Measurements from ENCODE around the gene FN3KRP. TPM values are rescaled to one million over a fixed set of nuclear protein-coding genes. Genes with fewer than 3 reads are reported as not detected.

The FN3KRP gene
- total RNA-seq, 2 donors from 2014 or later, result 9.8 to 15.6 TPM

DNA sequence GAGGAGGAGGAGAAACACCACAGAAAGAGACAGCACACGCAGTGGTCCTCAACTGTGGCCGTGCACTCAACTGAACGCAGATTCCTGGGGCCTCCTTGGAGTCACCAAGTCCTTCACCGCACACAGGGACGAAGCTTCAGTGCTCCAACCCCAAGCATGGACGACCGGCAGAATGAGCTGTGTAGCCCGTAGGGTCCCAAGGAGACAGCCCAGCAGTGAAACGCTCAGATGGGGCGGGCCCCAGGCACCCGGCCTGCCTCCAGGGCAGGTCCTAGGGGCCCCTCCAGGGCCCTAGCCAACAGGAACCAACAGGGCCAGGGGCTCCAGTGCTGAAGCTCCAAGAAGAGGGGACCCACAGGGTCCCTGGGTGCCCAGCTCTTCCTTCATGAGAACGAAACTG, 31.2 kb upstream of the FN3KRP start:
- ATAC-seq (ENCODE audit: insufficient number of reproducible peaks, low FRiP score, low read depth), result no peak
- TF ChIP-seq, protein P1, sequence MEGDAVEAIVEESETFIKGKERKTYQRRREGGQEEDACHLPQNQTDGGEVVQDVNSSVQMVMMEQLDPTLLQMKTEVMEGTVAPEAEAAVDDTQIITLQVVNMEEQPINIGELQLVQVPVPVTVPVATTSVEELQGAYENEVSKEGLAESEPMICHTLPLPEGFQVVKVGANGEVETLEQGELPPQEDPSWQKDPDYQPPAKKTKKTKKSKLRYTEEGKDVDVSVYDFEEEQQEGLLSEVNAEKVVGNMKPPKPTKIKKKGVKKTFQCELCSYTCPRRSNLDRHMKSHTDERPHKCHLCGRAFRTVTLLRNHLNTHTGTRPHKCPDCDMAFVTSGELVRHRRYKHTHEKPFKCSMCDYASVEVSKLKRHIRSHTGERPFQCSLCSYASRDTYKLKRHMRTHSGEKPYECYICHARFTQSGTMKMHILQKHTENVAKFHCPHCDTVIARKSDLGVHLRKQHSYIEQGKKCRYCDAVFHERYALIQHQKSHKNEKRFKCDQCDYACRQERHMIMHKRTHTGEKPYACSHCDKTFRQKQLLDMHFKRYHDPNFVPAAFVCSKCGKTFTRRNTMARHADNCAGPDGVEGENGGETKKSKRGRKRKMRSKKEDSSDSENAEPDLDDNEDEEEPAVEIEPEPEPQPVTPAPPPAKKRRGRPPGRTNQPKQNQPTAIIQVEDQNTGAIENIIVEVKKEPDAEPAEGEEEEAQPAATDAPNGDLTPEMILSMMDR (IDR thresholded peaks at IDR 0.05), result no peak
- no peaks in the 10 kb centered on the region for H3K4me1 ChIP-seq (ENCODE audit: control insufficient read depth in 1 of 2, low read depth in 2 of 2)
- no peak for DNase-seq (ENCODE audit: low spot score)
- no peaks in the 10 kb centered on the region for H3K27me3 ChIP-seq (replicated peaks; ENCODE audit: insufficient read depth)
- H3K4me3 ChIP-seq, result no peak overlapping the region
- H3K27ac ChIP-seq, result no peak overlapping the region
- peaks cover 3% of the 10 kb centered on the region for H3K9me3 ChIP-seq
- H3K36me3 ChIP-seq, result no peaks in the 10 kb centered on the region

DNA sequence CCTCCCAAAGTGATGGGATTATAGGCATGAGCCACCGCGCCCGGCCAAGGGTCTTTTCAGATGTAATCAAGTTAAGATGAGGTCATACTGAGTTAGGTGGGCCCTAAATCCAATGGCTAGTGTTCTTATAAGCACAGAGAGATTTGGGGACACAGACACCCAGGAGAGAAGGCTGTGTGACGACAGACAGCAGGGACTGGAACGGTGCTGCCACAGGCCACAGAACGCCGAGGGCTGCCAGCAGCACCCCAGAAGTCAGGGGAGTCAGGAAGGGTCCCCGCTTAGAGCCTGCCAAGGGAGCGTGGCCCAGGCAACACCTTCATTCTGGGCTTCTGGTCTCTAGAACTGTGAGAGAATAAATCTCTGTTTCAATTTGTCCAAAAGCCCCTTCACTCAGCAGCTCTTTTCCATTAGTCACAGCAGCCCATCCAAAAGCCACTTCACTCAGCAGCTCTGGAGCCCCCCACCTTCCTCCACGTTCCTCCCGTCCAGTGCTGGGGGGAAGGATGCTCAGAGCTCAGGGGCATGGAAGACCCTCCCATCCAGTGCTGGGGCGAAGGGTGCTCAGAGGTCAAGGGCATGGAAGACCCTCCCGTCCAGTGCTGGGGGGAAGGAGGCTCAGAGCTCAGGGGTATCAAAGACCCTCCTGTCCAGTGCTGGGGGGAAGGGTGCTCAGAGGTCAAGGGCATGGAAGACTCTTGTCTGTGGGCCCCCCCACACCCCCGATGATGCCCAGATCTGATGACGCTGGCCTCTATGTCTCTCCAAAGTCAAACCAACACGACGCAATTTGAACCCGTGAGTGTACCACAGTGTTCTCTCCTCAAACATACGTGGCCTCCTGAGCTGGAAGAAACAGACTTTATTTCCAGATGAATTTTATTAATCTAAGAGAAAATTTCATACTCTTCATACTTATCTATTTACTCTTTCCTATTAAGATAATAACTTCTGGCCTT, 29.9 kb upstream of the FN3KRP start:
- Histone ChIP-seq H3K36me3 (no peaks in the 10 kb centered on the region), H3K27me3 (replicated peaks; ENCODE audit: insufficient read depth) (no peaks in the 10 kb centered on the region), H3K27ac (no peak overlapping the region), H3K9me3 (no peaks in the 10 kb centered on the region), H3K4me3 (no peak overlapping the region), H3K4me1 (ENCODE audit: control insufficient read depth in 1 of 2, low read depth in 2 of 2) (no peaks in the 10 kb centered on the region)
- TF ChIP-seq, protein P1 (IDR thresholded peaks at IDR 0.05), result no peak
- ATAC-seq (ENCODE audit: insufficient number of reproducible peaks, low FRiP score, low read depth), result no peak
- no peak for DNase-seq (ENCODE audit: low spot score)

DNA sequence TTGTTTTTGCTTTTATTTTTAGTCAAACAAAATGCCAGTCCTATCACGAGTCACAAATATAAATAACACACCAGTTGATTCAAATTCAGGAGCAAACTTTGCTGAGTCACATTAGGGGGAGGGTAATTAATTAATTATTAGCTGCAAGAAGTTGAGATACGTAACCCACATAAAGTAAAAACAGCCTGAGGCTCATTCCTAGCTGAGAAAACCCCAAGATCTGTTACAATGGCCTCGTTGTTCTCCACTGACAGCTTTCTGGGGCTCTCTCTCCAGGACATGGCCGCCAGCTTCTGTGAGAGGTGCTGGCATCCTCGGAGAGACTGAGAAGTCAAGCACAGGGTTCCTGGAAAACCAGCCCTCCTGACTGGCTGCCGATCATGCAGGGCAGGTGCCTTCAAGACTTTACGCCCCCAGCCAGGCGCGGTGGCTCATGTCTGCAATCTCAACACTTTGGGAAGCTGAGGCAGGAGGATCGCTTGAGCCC, 29.1 kb upstream of the FN3KRP start:
- ATAC-seq (ENCODE audit: insufficient number of reproducible peaks, low FRiP score, low read depth), result no peak

DNA sequence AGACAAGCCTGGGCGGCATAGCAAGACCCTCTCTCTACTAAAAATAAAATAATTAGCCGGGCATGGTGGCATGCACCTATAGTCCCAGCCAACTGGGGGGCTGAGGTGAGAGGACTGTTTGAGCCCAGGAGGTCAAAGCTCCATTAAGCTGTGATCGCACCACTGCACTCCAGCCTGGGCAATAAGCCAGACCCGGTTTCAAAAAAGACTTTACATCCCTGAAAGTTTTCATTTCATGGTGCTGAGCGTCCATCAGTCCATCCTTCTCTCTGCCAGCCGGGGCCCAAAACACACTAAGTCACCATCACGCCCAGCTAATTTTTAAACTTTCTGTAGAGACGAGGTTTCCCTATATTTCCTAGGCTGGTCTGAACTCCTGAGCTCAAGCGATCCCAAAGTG, 28.6 kb upstream of the FN3KRP start:
- Histone ChIP-seq H3K9me3 (no peaks in the 10 kb centered on the region), H3K36me3 (no peaks in the 10 kb centered on the region), H3K4me1 (ENCODE audit: control insufficient read depth in 1 of 2, low read depth in 2 of 2) (no peaks in the 10 kb centered on the region), H3K27ac (no peak overlapping the region), H3K4me3 (no peak overlapping the region), H3K27me3 (replicated peaks; ENCODE audit: insufficient read depth) (no peaks in the 10 kb centered on the region)
- TF ChIP-seq, protein P1 (IDR thresholded peaks at IDR 0.05), result no peak
- DNase-seq (ENCODE audit: low spot score) (no peak), ATAC-seq (ENCODE audit: insufficient number of reproducible peaks, low FRiP score, low read depth) (no peak)

More for the DNA sequence above, 29.1 kb upstream of the FN3KRP start:
- Histone ChIP-seq H3K4me1 (ENCODE audit: control insufficient read depth in 1 of 2, low read depth in 2 of 2) (no peaks in the 10 kb centered on the region), H3K27ac (no peak overlapping the region), H3K9me3 (no peaks in the 10 kb centered on the region), H3K4me3 (no peak overlapping the region), H3K27me3 (replicated peaks; ENCODE audit: insufficient read depth) (no peaks in the 10 kb centered on the region), H3K36me3 (no peaks in the 10 kb centered on the region)
- DNase-seq (ENCODE audit: low spot score), result no peak
- TF ChIP-seq, protein P1 (IDR thresholded peaks at IDR 0.05), result no peak

DNA sequence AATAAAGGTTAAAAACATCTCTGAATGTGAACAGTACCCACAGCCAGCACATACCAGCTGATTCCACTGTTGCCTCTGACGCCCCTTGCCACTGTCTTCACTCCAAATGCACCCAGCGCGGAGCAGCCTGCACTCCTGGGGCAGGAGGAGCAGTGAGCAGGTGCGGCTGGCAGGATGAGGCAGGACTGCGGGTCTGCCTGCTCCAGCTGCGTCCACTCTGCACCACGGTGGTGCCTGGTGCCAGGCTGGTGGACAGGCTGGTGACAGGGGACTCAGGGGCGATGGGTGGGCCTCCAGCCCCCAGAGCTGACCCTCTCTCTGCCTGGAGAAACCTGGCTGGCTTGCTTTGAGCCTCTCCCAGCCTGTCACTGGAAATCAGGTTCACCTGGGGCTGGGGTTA, 27.4 kb upstream of the FN3KRP start:
- ATAC-seq (ENCODE audit: insufficient number of reproducible peaks, low FRiP score, low read depth) (no peak), DNase-seq (ENCODE audit: low spot score) (no peak)
- Histone ChIP-seq H3K36me3 (no peaks in the 10 kb centered on the region), H3K27me3 (replicated peaks; ENCODE audit: insufficient read depth) (no peaks in the 10 kb centered on the region), H3K4me3 (no peak overlapping the region), H3K4me1 (ENCODE audit: control insufficient read depth in 1 of 2, low read depth in 2 of 2) (no peaks in the 10 kb centered on the region), H3K9me3 (peaks cover under 1% of the 10 kb centered on the region), H3K27ac (no peak overlapping the region)
- TF ChIP-seq, protein P1 (IDR thresholded peaks at IDR 0.05), result no peak
